GM12873 (cell line): ENCODE measurements around the gene FGFBP3.

ENCODE experiments used
- CTCF ChIP-seq: IDR thresholded peaks from 2 replicates; pipeline ENCODE4 v1.5.1; 2012; ENCODE audit warnings: low read depth, mild to moderate bottlenecking, moderate library complexity, low read length, control low read depth; ENCODE audit not compliant: insufficient read depth; ENCODE audit errors: missing control alignments

Gene FGFBP3

GRCh38 chr10:91935886-91936285 is 26.6 kb upstream of the FGFBP3 start:
- TF ChIP-seq CTCF: no peak

- TF ChIP-seq CTCF: no peak
Observed at GRCh38 chr10:91932737-91933136, 23.5 kb upstream of the FGFBP3 start.

GRCh38 chr10:91931526-91932190 is 22.4 kb upstream of the FGFBP3 start:
- no peak for TF ChIP-seq CTCF

- TF ChIP-seq CTCF: no peak
Observed at GRCh38 chr10:91930939-91931338, 21.7 kb upstream of the FGFBP3 start.

GRCh38 chr10:91925022-91925320 is 15.7 kb upstream of the FGFBP3 start:
- TF ChIP-seq CTCF: no peak

GRCh38 chr10:91924212-91925021 is 15.1 kb upstream of the FGFBP3 start:
- no peak for TF ChIP-seq CTCF

- TF ChIP-seq CTCF: no peak
Observed at GRCh38 chr10:91923371-91924211, 14.3 kb upstream of the FGFBP3 start, which contains the start of gene BTAF1. BTAF1 (plus strand) TSS chr10:91923770; CDS start chr10:91924077, 307 bp downstream.
